ENCODE results near the gene KCNQ5. TPM values are rescaled to one million over a fixed set of nuclear protein-coding genes. Genes with fewer than 3 reads are reported as not detected.
A peak's percentile ranks its signal among the peaks of the same experiment; 100 is the strongest.
"Not testable (repeated sequence)": the region's sequence is repeated elsewhere in the genome, so short reads cannot be mapped to it uniquely, and the experiment has no call there.

KCNQ5 gene
- polyA plus RNA-seq, 3 donors, result not detected

DNA sequence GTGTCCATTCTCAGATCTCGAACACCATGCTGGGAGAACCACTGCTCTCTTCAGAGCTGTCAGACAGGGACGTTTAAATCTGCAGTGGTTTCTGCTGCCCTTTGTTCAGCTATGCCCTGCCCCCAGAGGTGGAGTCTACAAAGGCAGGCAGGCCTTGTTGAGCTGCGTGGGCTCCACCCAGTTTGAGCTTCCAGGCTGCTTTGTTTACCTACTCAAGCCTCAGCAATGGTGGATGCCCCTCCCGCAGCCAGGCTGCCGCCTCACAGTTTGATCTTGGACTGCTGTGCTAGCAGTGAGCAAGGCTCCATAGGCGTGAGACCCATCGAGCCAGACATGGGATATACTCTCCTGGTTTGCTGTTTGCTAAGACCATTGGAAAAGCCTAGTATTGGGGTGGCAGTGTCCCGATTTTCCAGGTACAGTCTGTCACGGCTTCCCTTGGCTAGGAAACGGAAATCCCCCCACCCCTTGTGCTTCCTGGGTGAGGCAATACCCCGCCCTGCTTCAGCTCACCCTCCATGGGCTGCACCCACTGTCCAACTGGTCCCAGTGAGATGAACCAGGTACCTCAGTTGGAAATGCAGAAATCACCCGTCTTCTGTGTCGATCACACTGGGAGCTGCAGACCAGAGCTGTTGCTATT, 362.4 kb downstream of the KCNQ5 start:
- H3K4me1 ChIP-seq (ENCODE audit: control insufficient read depth in 1 of 2, insufficient read depth in 2 of 2, low read length in 2 of 2), result peaks cover 15 to 16% of the 10 kb centered on the region in 2 donors
- WGBS (ENCODE audit: insufficient coverage), result 87% methylated on average over 13 of the region's 13 CpGs
- H3K4me2 ChIP-seq (replicated peaks; ENCODE audit: extremely low read depth, low read length, poor library complexity, severe bottlenecking); H3K4me3 ChIP-seq (replicated peaks in 1 of 3; ENCODE audit: low read depth in 2 of 3, low read length in 3 of 3); H2AFZ ChIP-seq (ENCODE audit: insufficient read depth, low read depth, low read length, poor library complexity, severe bottlenecking); H3K4me3 Mint-ChIP-seq; H3K27me3 ChIP-seq (ENCODE audit: control insufficient read depth in 2 of 2, insufficient read depth in 2 of 2, low read length in 2 of 2); DNase-seq; H3K27me3 Mint-ChIP-seq (ENCODE audit: low read depth in 3 of 3); H3K27ac ChIP-seq (ENCODE audit: low read depth in 1 of 2, low read length in 2 of 2); H3K27ac Mint-ChIP-seq; H3K36me3 Mint-ChIP-seq; H3K9ac ChIP-seq (ENCODE audit: insufficient read depth, low read length, poor library complexity, severe bottlenecking); H3K79me2 ChIP-seq (ENCODE audit: insufficient read depth, low read length); intact Hi-C loops (cut with micrococcal nuclease); H3K36me3 ChIP-seq (replicated peaks in 1 of 2; ENCODE audit: control insufficient read depth in 1 of 2, insufficient read depth in 2 of 2, low read length in 2 of 2); H4K20me1 ChIP-seq (ENCODE audit: insufficient read depth, low read length): not testable (repeated sequence)
- peaks cover 0 to 11% of the 10 kb centered on the region in 2 donors for H3K9me3 ChIP-seq (replicated peaks in 1 of 2; ENCODE audit: control insufficient read depth in 1 of 2, insufficient read depth in 1 of 2, low read length in 2 of 2)
- peaks cover 13 to 59% (median 23%) of the 10 kb centered on the region in 7 donors for H3K9me3 Mint-ChIP-seq
- H3K4me1 Mint-ChIP-seq, result peaks cover 36% of the 10 kb centered on the region

DNA sequence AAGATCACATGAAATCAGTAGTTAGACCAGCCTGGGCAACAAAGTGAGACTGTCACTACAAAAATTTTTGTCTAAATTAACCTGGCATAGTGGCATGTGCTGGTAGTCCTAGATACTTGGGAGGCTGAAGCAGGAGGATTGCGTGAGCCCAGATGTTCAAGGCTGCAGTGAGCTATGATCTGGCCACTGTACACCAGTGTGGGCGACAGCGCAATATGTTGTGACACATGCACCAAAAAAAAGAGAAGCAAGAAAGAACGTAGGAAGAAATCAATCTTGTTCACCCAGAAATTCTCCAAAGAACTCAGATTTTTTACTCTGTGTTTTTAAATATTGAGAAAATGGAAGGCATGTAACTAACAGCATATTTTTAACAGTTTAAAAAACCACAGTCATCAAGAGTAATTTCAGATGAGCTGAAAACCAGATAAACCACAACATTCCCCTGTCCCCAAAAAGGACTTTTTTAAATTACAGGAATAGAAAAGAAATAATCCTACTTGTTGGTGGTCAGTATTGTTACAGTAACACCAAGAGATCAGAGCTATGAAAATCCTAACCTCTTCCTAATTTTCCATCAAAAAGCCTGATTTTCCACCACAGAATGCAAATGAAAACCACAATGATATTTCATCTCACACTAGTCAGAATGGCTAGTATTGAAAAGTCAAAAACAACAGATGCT, 363.3 kb downstream of the KCNQ5 start:
- no peak overlapping the region for H3K4me3 Mint-ChIP-seq
- peaks cover 15 to 16% of the 10 kb centered on the region in 2 donors for H3K4me1 ChIP-seq (ENCODE audit: control insufficient read depth in 1 of 2, insufficient read depth in 2 of 2, low read length in 2 of 2)
- peaks cover 13 to 55% (median 23%) of the 10 kb centered on the region in 7 donors for H3K9me3 Mint-ChIP-seq
- H3K4me2 ChIP-seq (replicated peaks; ENCODE audit: extremely low read depth, low read length, poor library complexity, severe bottlenecking), result no peak overlapping the region
- 47% methylated on average over 3 of the region's 4 CpGs for WGBS (ENCODE audit: insufficient coverage)
- no peaks in the 10 kb centered on the region for H3K36me3 ChIP-seq (replicated peaks in 1 of 2; ENCODE audit: control insufficient read depth in 1 of 2, insufficient read depth in 2 of 2, low read length in 2 of 2)
- H3K9ac ChIP-seq (ENCODE audit: insufficient read depth, low read length, poor library complexity, severe bottlenecking), result no peak overlapping the region
- peak overlapping the region in 2 of 7 donors; percentile 19 to 41 for H3K27ac Mint-ChIP-seq
- peaks cover 36% of the 10 kb centered on the region for H3K4me1 Mint-ChIP-seq
- intact Hi-C loops (cut with micrococcal nuclease), result no loop called here
- no peak overlapping the region for H2AFZ ChIP-seq (ENCODE audit: insufficient read depth, low read depth, low read length, poor library complexity, severe bottlenecking)
- no peaks in the 10 kb centered on the region for H3K27me3 ChIP-seq (ENCODE audit: control insufficient read depth in 2 of 2, insufficient read depth in 2 of 2, low read length in 2 of 2)
- no peaks in the 10 kb centered on the region for H3K79me2 ChIP-seq (ENCODE audit: insufficient read depth, low read length)
- H3K27ac ChIP-seq (ENCODE audit: low read depth in 1 of 2, low read length in 2 of 2), result no peak overlapping the region
- H3K4me3 ChIP-seq (replicated peaks in 1 of 3; ENCODE audit: low read depth in 2 of 3, low read length in 3 of 3), result no peak overlapping the region
- DNase-seq, result no peak
- H4K20me1 ChIP-seq (ENCODE audit: insufficient read depth, low read length), result no peaks in the 10 kb centered on the region
- TF ChIP-seq, protein P1, sequence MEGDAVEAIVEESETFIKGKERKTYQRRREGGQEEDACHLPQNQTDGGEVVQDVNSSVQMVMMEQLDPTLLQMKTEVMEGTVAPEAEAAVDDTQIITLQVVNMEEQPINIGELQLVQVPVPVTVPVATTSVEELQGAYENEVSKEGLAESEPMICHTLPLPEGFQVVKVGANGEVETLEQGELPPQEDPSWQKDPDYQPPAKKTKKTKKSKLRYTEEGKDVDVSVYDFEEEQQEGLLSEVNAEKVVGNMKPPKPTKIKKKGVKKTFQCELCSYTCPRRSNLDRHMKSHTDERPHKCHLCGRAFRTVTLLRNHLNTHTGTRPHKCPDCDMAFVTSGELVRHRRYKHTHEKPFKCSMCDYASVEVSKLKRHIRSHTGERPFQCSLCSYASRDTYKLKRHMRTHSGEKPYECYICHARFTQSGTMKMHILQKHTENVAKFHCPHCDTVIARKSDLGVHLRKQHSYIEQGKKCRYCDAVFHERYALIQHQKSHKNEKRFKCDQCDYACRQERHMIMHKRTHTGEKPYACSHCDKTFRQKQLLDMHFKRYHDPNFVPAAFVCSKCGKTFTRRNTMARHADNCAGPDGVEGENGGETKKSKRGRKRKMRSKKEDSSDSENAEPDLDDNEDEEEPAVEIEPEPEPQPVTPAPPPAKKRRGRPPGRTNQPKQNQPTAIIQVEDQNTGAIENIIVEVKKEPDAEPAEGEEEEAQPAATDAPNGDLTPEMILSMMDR (IDR thresholded peaks at IDR 0.05), result no peak
- H3K9me3 ChIP-seq (replicated peaks in 1 of 2; ENCODE audit: control insufficient read depth in 1 of 2, insufficient read depth in 1 of 2, low read length in 2 of 2), result peaks cover 0 to 11% of the 10 kb centered on the region in 2 donors
- H3K36me3 Mint-ChIP-seq, result peaks cover 0 to 2% of the 10 kb centered on the region in 2 donors
- peaks cover 1 to 3% (median 2%) of the 10 kb centered on the region in 3 donors for H3K27me3 Mint-ChIP-seq (ENCODE audit: low read depth in 3 of 3)

Data from CD14-positive monocyte (primary cell).